Testis (tissue), 3 donors: Measurements from ENCODE around the gene SLC11A2. TPM values are rescaled to one million over a fixed set of nuclear protein-coding genes. Genes with fewer than 3 reads are reported as not detected.

Experiments
- DNase-seq: peaks from one replicate; pipeline ENCODE4 v3.0.0-alpha.2; 2019
- H3K27ac ChIP-seq, 2 donors: fragments of 200-600 bp; sonication (generic); one replicate each; pipeline ENCODE4 v1.5.1; 2019
- H3K27me3 ChIP-seq: fragments of 200-600 bp; sonication (generic); one replicate; pipeline ENCODE4 v1.5.1; 2019
- H3K36me3 ChIP-seq: fragments of 200-600 bp; sonication (generic); one replicate; pipeline ENCODE4 v1.5.1; 2017; ENCODE audit warnings: low read depth; ENCODE audit errors: missing control alignments
- H3K4me1 ChIP-seq: fragments of 200-600 bp; sonication (generic); one replicate; pipeline ENCODE4 v1.5.1; 2019
- H3K4me3 ChIP-seq, 2 donors: fragments of 200-600 bp; sonication (generic); one replicate each; pipeline ENCODE4 v1.5.1; 2017 to 2019
- H3K9me3 ChIP-seq: fragments of 200-600 bp; sonication (generic); one replicate; pipeline ENCODE4 v1.5.1; 2017
- CTCF ChIP-seq, 3 experiments: fragments of 450-650 bp in 2 of 3; fragments of 200-600 bp in 1 of 3; sonication (generic) in 1 of 3; IDR thresholded peaks; one replicate each; pipeline ENCODE4 v1.5.1; 2016 to 2019; ENCODE audit warnings: antibody characterized with exemption in 3 of 3, mild to moderate bottlenecking in 2 of 3, moderate library complexity in 1 of 3
- POLR2A ChIP-seq: fragments of 450-650 bp; IDR thresholded peaks from one replicate; pipeline ENCODE4 v1.6.1; 2017; ENCODE audit warnings: antibody characterized with exemption, mild to moderate bottlenecking, moderate library complexity
- WGBS, 2 donors: methylation state at CpG; one replicate each; pipeline ENCODE4 v1.1.5; 2018; 5-methylcytosine and 5-hydroxymethylcytosine counted together
- intact Hi-C: fragments of 100-400 bp; cut with DNase I; formaldehyde crosslinking; loops from one replicate; pipeline ENCODE4 v1.15.1; 2023; ENCODE audit warnings: low total_unique reads
- polyA plus RNA-seq: library from polyadenylated mRNA; stranded (reverse); fragments of 350-450 nt; fragmentation: Illumina TruSeq; extraction: RNeasy Lipid Tissue Mini Kit (QIAGEN cat#74804); gene quantifications from one replicate; pipeline ENCODE4 v1.2.3, GENCODE V29; 2014; ENCODE audit warnings: low read depth, low replicate concordance; ENCODE audit not compliant: insufficient read depth
- total RNA-seq, 2 donors: library from RNA; depleted of rRNA; stranded (reverse); fragments of >200 nt; gene quantifications; one replicate each; pipeline ENCODE4 v1.2.3, GENCODE V29; 2016

SLC11A2 gene
- total and polyA plus RNA-seq, 3 donors from 2014 or later = 42.9 to 66.5 (median 63.4) TPM

DNA sequence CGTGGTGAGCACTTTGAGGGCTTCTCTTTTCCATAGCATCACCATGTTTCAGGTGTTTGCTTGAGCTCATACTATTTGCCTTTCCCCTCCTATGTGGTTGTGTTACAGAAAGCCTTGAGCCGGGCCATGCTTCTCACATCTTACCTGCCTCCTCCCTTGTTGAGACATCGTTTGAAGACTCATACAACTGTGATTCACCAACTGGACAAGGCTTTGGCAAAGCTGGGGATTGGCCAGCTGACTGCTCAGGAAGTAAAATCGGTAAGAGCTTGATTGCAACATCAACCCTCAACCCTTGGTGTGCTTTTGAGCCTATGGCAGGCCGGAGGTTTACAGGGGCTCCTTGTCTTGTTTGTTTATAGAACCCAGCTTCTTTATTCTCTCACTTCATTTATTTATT lies 30.1 kb upstream of the SLC11A2 start:
- no peak overlapping the region for H3K4me3 ChIP-seq
- 86 to 87% methylated on average over 5 of the region's 5 CpGs for WGBS, 2 donors
- no peaks in the 10 kb centered on the region for H3K36me3 ChIP-seq
- intact Hi-C loops = no loop called here
- H3K27ac ChIP-seq = no peak overlapping the region
- DNase-seq = no peak
- TF ChIP-seq POLR2A (no peak), CTCF (IDR thresholded peaks at IDR 0.05) (no peak)
- H3K4me1 ChIP-seq = no peaks in the 10 kb centered on the region
- no peaks in the 10 kb centered on the region for H3K27me3 ChIP-seq
- no peaks in the 10 kb centered on the region for H3K9me3 ChIP-seq

DNA sequence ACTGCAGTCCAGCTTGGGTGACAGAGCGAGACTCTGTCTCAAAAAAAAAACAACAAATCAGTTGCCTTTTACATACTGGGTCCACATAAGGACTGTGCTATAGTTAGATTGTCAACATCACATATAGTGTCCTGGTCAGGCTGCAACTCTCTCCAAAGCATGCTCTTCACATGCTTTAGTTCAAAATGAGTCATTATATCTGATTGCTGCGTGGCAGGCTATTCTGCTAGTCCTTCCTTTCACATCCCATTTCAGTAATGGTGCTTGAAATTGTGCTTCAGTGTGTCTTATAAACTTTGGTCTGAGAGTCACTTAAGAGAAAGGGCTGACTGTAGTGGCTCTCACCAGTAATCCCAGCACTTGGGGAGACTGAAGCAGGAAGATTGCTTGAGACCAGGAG lies 28.9 kb upstream of the SLC11A2 start:
- intact Hi-C loops = no loop called here
- TF ChIP-seq CTCF (IDR thresholded peaks at IDR 0.05) (no peak), POLR2A (no peak)
- no peak for DNase-seq
- Histone ChIP-seq H3K27ac (no peak overlapping the region), H3K36me3 (no peaks in the 10 kb centered on the region), H3K27me3 (no peaks in the 10 kb centered on the region), H3K4me1 (no peaks in the 10 kb centered on the region), H3K4me3 (no peak overlapping the region), H3K9me3 (no peaks in the 10 kb centered on the region)
- 84 to 92% methylated on average over 2 of the region's 2 CpGs for WGBS, 2 donors

DNA sequence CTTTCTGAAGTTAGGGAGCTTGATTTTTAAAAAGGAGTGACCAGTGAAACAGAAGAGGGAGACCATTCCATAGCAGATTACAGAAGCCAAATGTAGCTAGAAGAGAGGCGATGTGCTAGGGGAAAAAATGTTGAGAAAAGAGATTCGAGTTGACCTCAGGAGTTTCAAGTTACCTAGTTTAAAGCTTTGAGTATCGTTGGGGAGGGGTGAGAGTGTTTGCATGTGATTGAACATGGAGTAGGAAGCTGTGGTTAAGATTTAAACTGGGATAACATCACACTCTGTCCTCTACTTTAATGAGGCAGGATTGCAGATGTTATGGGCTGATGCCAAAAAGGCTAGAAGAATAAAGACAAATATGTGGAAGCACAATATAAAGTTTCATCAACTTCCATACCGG lies 25.6 kb upstream of the SLC11A2 start:
- TF ChIP-seq POLR2A (no peak), CTCF (IDR thresholded peaks at IDR 0.05) (no peak)
- Histone ChIP-seq H3K36me3 (no peaks in the 10 kb centered on the region), H3K27me3 (no peaks in the 10 kb centered on the region), H3K4me3 (no peak overlapping the region), H3K9me3 (no peaks in the 10 kb centered on the region), H3K4me1 (peaks cover 17% of the 10 kb centered on the region), H3K27ac (no peak overlapping the region)
- WGBS, 2 donors = 57 to 67% methylated on average over 4 of the region's 4 CpGs
- DNase-seq = no peak
- intact Hi-C loops = loop anchor here (2.0 kb wide), 1 partner anchor 25 kb away; the partner anchor contains the start of gene SLC11A2

DNA sequence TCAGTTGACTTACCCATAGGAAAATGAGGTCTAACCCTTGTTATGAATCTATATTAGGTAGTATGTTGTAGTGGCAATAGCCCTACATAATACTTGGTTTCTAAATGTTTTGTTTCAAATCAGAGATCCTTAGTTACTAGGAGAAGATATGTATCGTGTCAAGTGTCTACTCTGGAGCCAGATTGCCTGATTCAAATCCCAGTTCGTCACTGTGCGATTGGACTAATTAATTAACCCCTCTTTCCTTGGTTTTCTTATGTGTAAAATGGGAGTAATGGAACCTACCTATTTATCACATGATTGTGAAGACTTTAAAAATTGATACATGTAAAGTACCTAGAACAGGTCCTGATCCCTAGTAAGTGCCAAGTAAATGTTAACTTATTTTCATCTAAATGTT lies 23.3 kb upstream of the SLC11A2 start:
- intact Hi-C loops = no loop called here
- H3K27me3 ChIP-seq = no peaks in the 10 kb centered on the region
- no peaks in the 10 kb centered on the region for H3K36me3 ChIP-seq
- H3K27ac ChIP-seq = no peak overlapping the region
- no peak for DNase-seq
- WGBS, 2 donors = 60 to 71% methylated on average over 3 of the region's 3 CpGs
- peaks cover 17% of the 10 kb centered on the region for H3K4me1 ChIP-seq
- TF ChIP-seq POLR2A = no peak
- TF ChIP-seq CTCF (IDR thresholded peaks at IDR 0.05) = no peak
- no peak overlapping the region for H3K4me3 ChIP-seq
- no peaks in the 10 kb centered on the region for H3K9me3 ChIP-seq

DNA sequence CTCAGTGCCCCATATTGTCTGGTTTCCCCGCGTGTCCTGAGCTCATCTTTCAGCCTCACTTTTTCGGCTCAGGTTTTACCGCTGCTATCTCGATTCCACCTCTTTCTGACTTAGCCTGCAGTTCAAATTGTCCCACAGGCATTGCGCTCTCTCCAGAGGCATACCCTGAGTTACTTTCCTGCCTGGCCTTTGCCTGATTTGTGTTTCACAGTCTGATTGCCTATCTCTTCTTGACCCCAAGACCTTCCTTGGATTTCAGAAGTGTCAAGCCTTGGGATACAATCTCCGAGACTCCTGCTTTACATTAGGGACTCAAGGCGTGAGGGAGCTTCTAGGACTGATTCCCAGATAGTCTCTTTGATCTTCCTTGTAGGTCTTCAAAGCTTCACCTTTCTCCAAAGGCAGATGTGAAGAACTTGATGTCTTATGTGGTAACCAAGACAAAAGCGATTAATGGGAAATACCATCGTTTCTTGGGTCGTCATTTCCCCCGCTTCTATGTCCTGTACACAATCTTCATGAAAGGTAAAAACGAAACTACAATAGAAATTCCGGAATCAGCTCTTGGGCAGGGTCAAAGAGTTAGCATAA lies 22.6 kb upstream of the SLC11A2 start:
- TF ChIP-seq CTCF (IDR thresholded peaks at IDR 0.05) (no peak), POLR2A (no peak)
- no peak for DNase-seq
- Histone ChIP-seq H3K4me3 (peak overlapping the region; percentile 76 to 88), H3K9me3 (no peaks in the 10 kb centered on the region), H3K27me3 (no peaks in the 10 kb centered on the region), H3K36me3 (no peaks in the 10 kb centered on the region), H3K27ac (peak overlapping the region; percentile 95 to 96), H3K4me1 (peaks cover 17% of the 10 kb centered on the region)
- WGBS, 2 donors = 16 to 27% methylated on average over 14 of the region's 14 CpGs
- intact Hi-C loops = no loop called here
